ENCODE results near the gene SORBS2.
A peak's percentile ranks its signal among the peaks of the same experiment; 100 is the strongest.

The SORBS2 gene

GRCh38 chr4:185773419-185773818 lies 38.6 kb downstream of the SORBS2 start:
- DNase-seq (ENCODE audit: low read depth): no peak
- TF ChIP-seq CTCF (conservative IDR thresholded peaks at IDR 0.05; ENCODE audit: control insufficient read depth, insufficient read depth, low read depth, low read length): no peak
- no peak overlapping the region for H3K4me3 ChIP-seq (ENCODE audit: control insufficient read depth, low read depth, low read length)

GRCh38 chr4:185772391-185773093 lies 39.5 kb downstream of the SORBS2 start:
- H3K4me3 ChIP-seq (ENCODE audit: control insufficient read depth, low read depth, low read length): no peak overlapping the region
- TF ChIP-seq CTCF (conservative IDR thresholded peaks at IDR 0.05; ENCODE audit: control insufficient read depth, insufficient read depth, low read depth, low read length): no peak
- DNase-seq (ENCODE audit: low read depth): no peak

GRCh38 chr4:185771711-185772390 lies 40.1 kb downstream of the SORBS2 start:
- DNase-seq (ENCODE audit: low read depth): no peak
- no peak overlapping the region for H3K4me3 ChIP-seq (ENCODE audit: control insufficient read depth, low read depth, low read length)
- no peak for TF ChIP-seq CTCF (conservative IDR thresholded peaks at IDR 0.05; ENCODE audit: control insufficient read depth, insufficient read depth, low read depth, low read length)

GRCh38 chr4:185767528-185767927 lies 44.5 kb downstream of the SORBS2 start:
- DNase-seq (ENCODE audit: low read depth): no peak
- no peak for TF ChIP-seq CTCF (conservative IDR thresholded peaks at IDR 0.05; ENCODE audit: control insufficient read depth, insufficient read depth, low read depth, low read length)
- no peak overlapping the region for H3K4me3 ChIP-seq (ENCODE audit: control insufficient read depth, low read depth, low read length)

GRCh38 chr4:185764876-185765275 lies 47.1 kb downstream of the SORBS2 start:
- no peak for TF ChIP-seq CTCF (conservative IDR thresholded peaks at IDR 0.05; ENCODE audit: control insufficient read depth, insufficient read depth, low read depth, low read length)
- H3K4me3 ChIP-seq (ENCODE audit: control insufficient read depth, low read depth, low read length): no peak overlapping the region
- DNase-seq (ENCODE audit: low read depth): no peak

GRCh38 chr4:185761352-185762235 lies 50.4 kb downstream of the SORBS2 start:
- DNase-seq (ENCODE audit: low read depth): peak; percentile 15
- no peak overlapping the region for H3K4me3 ChIP-seq (ENCODE audit: control insufficient read depth, low read depth, low read length)

More at GRCh38 chr4:185761352-185762235, 50.4 kb downstream of the SORBS2 start:
- no peak for TF ChIP-seq CTCF (conservative IDR thresholded peaks at IDR 0.05; ENCODE audit: control insufficient read depth, insufficient read depth, low read depth, low read length)

Measured in fibroblast of mammary gland (primary cell).